AG04450 (cell line): ENCODE measurements around the gene KLHL21. TPM values are rescaled to one million over a fixed set of nuclear protein-coding genes. Genes with fewer than 3 reads are reported as not detected.

ENCODE experiments used
- CTCF ChIA-PET: fragments of 300-600, 350-600 bp; formaldehyde crosslinking; extraction: SDS; loops from one replicate; lab custom pipeline; 2022; ENCODE audit warnings: antibody characterized with exemption, inconsistent platforms; lab: Charles Lee
- POLR2A ChIA-PET: fragments of 350-600 bp; formaldehyde crosslinking; extraction: SDS; loops from one replicate; lab custom pipeline; 2021; ENCODE audit warnings: antibody characterized with exemption, inconsistent platforms; lab: Yijun Ruan, JAX
- DNase-seq: peaks from one replicate; pipeline ENCODE4 v3.0.0-alpha.2; 2011; ENCODE audit warnings: low read depth, low spot score
- H3K27ac ChIP-seq: one replicate; pipeline ENCODE4 v1.5.1; 2012; ENCODE audit warnings: low read depth, low read length, control low read depth
- H3K27me3 ChIP-seq: one replicate; pipeline ENCODE4 v1.6.0; 2012; ENCODE audit warnings: low read length; ENCODE audit not compliant: control insufficient read depth, insufficient read depth
- H3K4me3 ChIP-seq: 2 replicates; pipeline ENCODE4 v1.5.1; 2011; ENCODE audit warnings: mild to moderate bottlenecking, low read depth, low read length, control low read depth
- H3K9me3 ChIP-seq: 2 replicates; pipeline ENCODE4 v1.5.1; 2012; ENCODE audit warnings: low read length; ENCODE audit not compliant: control insufficient read depth, insufficient read depth
- polyA plus RNA-seq: library from polyadenylated mRNA; depleted of rRNA; stranded (reverse); fragments of >200 nt; gene quantifications from 2 replicates; pipeline ENCODE4 v1.2.3, GENCODE V29; 2011
- TF ChIP-seq, protein P1 (sequence below): IDR thresholded peaks from 2 replicates; pipeline ENCODE4 v1.5.1; 2011; ENCODE audit warnings: low read depth, low read length, control low read depth, inconsistent platforms

The KLHL21 gene
- polyA plus RNA-seq, 1 experiment: 11.7 TPM

- no peaks in the 10 kb centered on the region; the same call in 1 of the 2 replicates for H3K9me3 ChIP-seq
- no peaks in the 10 kb centered on the region for H3K27me3 ChIP-seq
- H3K27ac ChIP-seq: no peak overlapping the region
- ChIA-PET CTCF (interaction anchor here (0.5 kb wide), 1 partner anchor 69 kb away, joined by 3 read pairs; no protein-coding TSS in a partner anchor), POLR2A (no interaction called here)
- TF ChIP-seq, protein P1, sequence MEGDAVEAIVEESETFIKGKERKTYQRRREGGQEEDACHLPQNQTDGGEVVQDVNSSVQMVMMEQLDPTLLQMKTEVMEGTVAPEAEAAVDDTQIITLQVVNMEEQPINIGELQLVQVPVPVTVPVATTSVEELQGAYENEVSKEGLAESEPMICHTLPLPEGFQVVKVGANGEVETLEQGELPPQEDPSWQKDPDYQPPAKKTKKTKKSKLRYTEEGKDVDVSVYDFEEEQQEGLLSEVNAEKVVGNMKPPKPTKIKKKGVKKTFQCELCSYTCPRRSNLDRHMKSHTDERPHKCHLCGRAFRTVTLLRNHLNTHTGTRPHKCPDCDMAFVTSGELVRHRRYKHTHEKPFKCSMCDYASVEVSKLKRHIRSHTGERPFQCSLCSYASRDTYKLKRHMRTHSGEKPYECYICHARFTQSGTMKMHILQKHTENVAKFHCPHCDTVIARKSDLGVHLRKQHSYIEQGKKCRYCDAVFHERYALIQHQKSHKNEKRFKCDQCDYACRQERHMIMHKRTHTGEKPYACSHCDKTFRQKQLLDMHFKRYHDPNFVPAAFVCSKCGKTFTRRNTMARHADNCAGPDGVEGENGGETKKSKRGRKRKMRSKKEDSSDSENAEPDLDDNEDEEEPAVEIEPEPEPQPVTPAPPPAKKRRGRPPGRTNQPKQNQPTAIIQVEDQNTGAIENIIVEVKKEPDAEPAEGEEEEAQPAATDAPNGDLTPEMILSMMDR: no peak
- DNase-seq: no peak
- H3K4me3 ChIP-seq: no peak overlapping the region
Measured at GRCh38 chr1:6621429-6622391, 19.0 kb upstream of the KLHL21 start.

- ChIA-PET CTCF (no interaction called here), POLR2A (interaction anchor here (0.6 kb wide), 1 partner anchor 84 kb away, joined by 6 read pairs; no protein-coding TSS in a partner anchor)
- TF ChIP-seq, protein P1: no peak
- DNase-seq: no peak
- Histone ChIP-seq H3K4me3 (no peak overlapping the region), H3K27ac (no peak overlapping the region), H3K27me3 (no peaks in the 10 kb centered on the region), H3K9me3 (no peaks in the 10 kb centered on the region; the same call in 1 of the 2 replicates)
Measured at GRCh38 chr1:6619045-6619444, 16.4 kb upstream of the KLHL21 start.

GRCh38 chr1:6614929-6615785 lies 12.5 kb upstream of the KLHL21 start:
- no peaks in the 10 kb centered on the region for H3K27me3 ChIP-seq
- H3K27ac ChIP-seq: peak overlapping the region; percentile 21
- TF ChIP-seq, protein P1: no peak
- no peak for DNase-seq
- H3K4me3 ChIP-seq: peak overlapping the region; percentile 72
- H3K9me3 ChIP-seq: no peaks in the 10 kb centered on the region; the same call in 1 of the 2 replicates
- ChIA-PET POLR2A (interaction anchor here (1.1 kb wide), 2 partner anchors 12 to 13 kb away, joined by 3 to 4 read pairs; no protein-coding TSS in a partner anchor), CTCF (interaction anchor here (1.1 kb wide), 1 partner anchor 31 kb away, joined by 4 read pairs; no protein-coding TSS in a partner anchor)

DNA sequence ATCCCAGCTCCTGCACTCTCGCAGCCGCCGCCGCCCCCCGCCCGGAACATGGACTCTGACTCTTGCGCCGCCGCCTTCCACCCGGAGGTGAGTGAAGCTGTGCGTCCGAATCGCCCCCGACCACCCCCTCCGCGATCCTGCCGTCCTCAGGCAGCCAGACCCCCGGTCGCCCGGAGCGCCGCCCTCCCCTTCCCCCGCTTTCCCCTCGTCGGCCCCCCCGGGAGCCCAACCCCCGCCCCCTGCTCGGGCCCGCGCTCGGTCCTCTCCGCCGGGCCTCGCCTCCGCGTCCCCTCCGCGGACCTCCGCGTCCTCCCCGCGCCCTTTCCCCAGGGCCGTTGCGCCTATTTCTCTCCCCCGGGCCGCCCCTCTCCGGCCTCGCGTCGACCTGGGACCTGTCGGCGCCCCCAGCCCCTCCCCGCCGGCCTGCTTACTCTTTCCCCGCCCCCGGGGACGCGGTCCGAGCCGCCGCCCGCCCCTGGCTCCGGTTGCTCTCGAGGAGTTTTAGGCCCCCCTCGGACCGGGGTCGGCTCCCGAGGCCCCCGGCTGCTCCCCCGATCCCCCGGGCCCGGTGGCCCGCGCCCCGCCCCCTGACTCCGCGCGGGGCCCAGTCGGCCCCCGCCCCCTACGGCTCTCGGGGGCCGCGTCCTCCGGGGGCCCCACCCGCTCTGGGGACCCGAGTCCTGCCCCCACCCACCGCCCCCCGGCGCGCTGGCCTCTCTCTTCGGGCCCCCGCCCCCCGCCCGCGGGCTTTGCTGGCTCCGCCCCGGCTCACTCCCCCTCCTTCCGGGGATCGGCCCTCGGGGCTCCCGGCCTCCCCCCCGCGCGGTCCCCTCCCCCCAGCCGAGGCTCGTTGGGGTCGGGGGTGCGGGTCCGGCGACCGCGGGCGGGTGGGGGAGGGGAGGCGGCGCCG lies 11.6 kb upstream of the KLHL21 start:
- Histone ChIP-seq H3K27ac (no peak overlapping the region), H3K27me3 (no peaks in the 10 kb centered on the region)
- POLR2A ChIA-PET: interaction anchor here (1.0 to 1.3 kb wide), 2 partner anchors 11 to 12 kb away, joined by 6 read pairs; no protein-coding TSS in a partner anchor

More for the DNA sequence above, 11.6 kb upstream of the KLHL21 start:
- TF ChIP-seq, protein P1: no peak
- no peaks in the 10 kb centered on the region; the same call in 1 of the 2 replicates for H3K9me3 ChIP-seq
- peak overlapping the region; percentile 72 for H3K4me3 ChIP-seq
- CTCF ChIA-PET: interaction anchor here (0.5 to 0.8 kb wide), 3 partner anchors 10 to 199 kb away, joined by 3 to 6 read pairs (median 4); no protein-coding TSS in a partner anchor
- no peak for DNase-seq
